ENCODE results near the gene KCNAB1. TPM values are rescaled to one million over a fixed set of nuclear protein-coding genes. Genes with fewer than 3 reads are reported as not detected.

Gene KCNAB1
- total RNA-seq, 1 donor from 2014 or later = 15.3 TPM

DNA sequence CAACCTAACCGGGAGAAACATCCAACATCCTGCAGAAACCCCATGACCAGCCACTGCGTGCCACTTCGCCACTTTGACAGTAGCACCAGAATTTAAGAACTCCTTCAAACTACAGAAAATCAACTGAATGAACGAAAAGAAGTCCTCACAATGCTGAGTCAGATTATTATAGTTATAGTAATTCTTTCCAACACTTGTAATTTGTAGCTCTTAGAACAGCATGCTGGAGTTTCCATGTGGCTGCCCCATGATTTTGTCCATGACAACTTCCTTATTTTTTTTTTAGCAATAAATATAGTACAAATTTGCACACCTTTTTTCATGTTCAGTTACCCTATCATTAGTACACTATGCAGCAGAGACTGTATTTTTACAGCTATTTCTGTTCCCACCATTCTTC lies 460.7 kb downstream of the KCNAB1 start:
- no peak for DNase-seq

DNA sequence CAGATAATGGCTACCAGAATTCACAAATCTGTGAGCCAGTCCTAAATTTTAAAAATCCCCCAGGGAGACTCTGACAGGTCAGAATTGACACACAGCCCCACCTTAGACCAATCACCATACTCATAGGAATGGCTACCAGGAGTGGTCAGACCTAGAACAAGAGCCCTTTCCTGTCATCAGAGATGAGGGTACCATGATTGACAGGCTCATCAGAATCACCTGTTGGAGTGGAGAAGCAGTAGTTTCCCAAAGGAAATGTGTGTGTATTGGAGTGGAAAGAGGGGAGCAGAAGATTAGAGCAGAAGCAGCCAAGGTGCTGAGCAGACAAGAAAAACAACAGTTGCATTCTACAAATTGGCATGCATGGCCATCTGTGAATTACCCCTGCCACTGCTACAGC lies 461.6 kb downstream of the KCNAB1 start:
- no peak for DNase-seq

DNA sequence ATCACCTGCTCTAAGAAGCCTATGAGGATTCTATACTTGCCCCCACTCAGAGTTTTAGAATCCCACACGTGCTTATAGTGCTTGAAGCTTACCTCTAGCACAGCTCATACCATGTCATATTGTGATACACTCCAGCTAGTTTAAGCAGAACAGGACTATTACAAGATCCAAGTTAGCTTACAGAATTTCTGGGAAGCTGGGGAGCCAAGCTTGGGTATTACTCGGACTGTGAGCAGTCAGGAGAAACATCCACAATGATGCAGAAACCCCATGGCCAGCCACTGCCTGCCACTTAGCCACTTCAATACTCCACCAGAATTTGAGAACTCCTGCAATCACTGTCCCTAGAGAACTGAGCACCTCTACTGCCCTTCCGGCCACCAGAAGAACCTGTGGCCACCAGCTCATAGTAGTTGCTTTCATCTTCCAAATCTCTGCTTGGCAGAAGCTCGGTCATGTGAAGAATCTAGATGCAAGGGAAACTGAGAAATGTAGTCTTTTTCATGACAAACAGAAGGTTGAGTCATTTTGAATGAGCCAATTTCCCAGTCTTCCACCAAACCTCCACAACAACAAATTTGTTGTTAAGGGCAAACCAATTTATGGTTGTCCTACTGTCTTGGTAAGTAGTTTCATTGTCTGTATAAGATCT lies 462.3 kb downstream of the KCNAB1 start:
- DNase-seq = no peak

DNA sequence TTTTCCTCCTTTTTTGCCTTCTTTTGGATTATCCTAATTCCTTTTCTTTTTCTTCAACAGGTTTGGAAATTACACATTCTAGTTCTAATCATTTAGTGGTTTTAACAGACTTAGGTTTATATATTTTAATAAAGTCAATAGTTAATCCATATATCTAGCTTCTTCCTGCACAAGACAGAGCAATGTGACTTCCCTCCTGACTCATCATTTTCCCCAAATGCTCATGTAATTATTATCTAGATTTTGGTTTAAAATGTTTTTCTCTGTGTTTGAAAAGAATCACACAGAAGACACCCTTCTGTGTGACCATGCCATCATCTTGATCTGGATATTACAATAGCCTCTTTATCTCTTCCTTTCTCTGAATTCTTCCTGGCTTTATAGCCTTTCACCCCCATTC lies 463.1 kb downstream of the KCNAB1 start:
- no peak for DNase-seq

DNA sequence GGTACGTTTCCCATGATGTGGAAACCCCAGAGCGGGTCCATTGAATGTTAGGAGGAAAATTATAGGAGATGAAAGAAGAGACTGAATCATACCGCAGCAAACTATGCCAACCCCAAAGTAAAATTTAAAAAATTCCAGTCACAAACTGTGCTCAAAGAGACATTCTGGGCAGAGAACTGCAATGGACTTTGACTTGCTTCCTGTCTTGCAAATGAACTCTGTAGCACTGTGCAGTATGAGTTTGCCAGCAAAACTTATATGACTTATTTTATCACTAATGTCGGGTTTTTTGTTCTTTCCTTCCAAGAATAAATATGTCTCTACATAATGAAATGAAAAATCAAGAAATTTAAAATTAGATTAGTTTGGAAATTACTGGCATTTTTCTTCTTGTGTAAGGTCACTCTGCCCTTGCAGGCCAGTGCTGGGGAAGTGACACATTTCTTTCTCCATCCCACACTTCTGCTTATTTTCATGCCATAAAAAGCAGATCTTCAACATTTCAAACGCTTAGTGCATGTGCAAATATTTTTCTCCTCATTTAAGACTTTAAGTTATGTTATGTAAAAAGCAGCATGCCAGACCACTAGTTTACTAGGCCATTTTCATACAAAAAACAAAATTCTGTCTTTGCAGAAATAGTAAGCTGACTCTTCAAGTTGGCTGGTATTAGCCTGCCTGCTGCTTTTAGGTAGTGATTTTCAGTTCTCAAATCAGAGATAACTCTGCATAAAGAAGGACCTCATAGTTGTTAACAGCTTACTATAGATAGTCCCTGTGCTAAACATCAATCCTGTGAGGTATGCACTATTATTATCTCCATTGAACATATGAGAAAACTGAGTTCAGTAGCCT lies 466.8 kb downstream of the KCNAB1 start:
- no peak for DNase-seq

DNA sequence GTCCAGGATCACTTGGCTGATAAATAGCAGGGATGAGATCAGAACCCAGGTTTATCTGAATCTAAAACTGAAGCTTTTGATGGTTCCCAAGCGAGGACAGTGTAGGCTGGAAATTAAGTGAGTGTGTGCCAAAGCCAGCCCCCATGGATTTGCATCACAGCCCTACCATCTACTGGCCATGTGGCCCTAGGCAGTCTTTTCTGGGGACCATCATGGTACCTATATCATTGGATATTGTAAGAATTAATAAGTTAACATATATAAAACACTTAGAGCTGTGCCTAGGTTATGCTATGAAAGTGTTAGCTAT lies 467.3 kb downstream of the KCNAB1 start:
- DNase-seq = no peak

Other genes with a start within 250 kb of the KCNAB1 start
- gene GMPS, start 249.9 kb upstream of the KCNAB1 start, total RNA-seq = 50.2 TPM